Stimulated activated CD4-positive, alpha-beta T cell treated with anti-CD3 and anti-CD28 coated beads, Interleukin-12 subunit alpha, Interleukin-12 subunit beta, amount 100 ng/mL, for 48 hours (primary cell): Measurements from ENCODE around the gene C8A.

Source experiments
- DNase-seq, 3 donors: peaks; one replicate each; pipeline ENCODE4 v3.0.0-alpha.2; 2020; ENCODE audit warnings: low read depth in 2 of 3, low spot score in 1 of 3

The C8A gene

GRCh38 chr1:56837244-56837939, 17.2 kb upstream of the C8A start:
- DNase-seq, result no peak

- no peak for DNase-seq
Observed at GRCh38 chr1:56838759-56839158, 15.8 kb upstream of the C8A start.

GRCh38 chr1:56843544-56843943, 11.1 kb upstream of the C8A start:
- no peak for DNase-seq

- no peak for DNase-seq
Observed at GRCh38 chr1:56844545-56845136, 10.0 kb upstream of the C8A start.

GRCh38 chr1:56845343-56845742, 9.3 kb upstream of the C8A start:
- DNase-seq, result no peak

- DNase-seq, result no peak
Observed at GRCh38 chr1:56849750-56850149, 4.8 kb upstream of the C8A start.

- DNase-seq, result no peak
Observed at GRCh38 chr1:56850411-56850810, 4.2 kb upstream of the C8A start.

- DNase-seq, result no peak
Observed at GRCh38 chr1:56850922-56851321, 3.7 kb upstream of the C8A start.

GRCh38 chr1:56852476-56852875, 2.1 kb upstream of the C8A start:
- no peak for DNase-seq

- DNase-seq, result no peak
Observed at GRCh38 chr1:56855190-56855589, 593 bp downstream of the C8A start.

GRCh38 chr1:56856186-56856585, 1.6 kb downstream of the C8A start:
- no peak for DNase-seq

GRCh38 chr1:56859287-56859686, 4.7 kb downstream of the C8A start:
- DNase-seq, result no peak

- DNase-seq, result no peak
Observed at GRCh38 chr1:56863265-56863992, 8.8 kb downstream of the C8A start.

- DNase-seq, result no peak
Observed at GRCh38 chr1:56864430-56864829, 9.8 kb downstream of the C8A start.

GRCh38 chr1:56866656-56867055, 12.1 kb downstream of the C8A start:
- DNase-seq, result no peak

- DNase-seq, result no peak
Observed at GRCh38 chr1:56867491-56867890, 12.9 kb downstream of the C8A start.

- DNase-seq, result no peak
Observed at GRCh38 chr1:56868761-56869160, 14.2 kb downstream of the C8A start.

GRCh38 chr1:56872597-56872996, 18.0 kb downstream of the C8A start:
- no peak for DNase-seq

GRCh38 chr1:56873213-56873612, 18.6 kb downstream of the C8A start:
- DNase-seq, result no peak

GRCh38 chr1:56874689-56875088, 20.1 kb downstream of the C8A start:
- DNase-seq, result no peak

GRCh38 chr1:56877973-56878372, 23.4 kb downstream of the C8A start:
- no peak for DNase-seq

GRCh38 chr1:56880774-56881173, 26.2 kb downstream of the C8A start:
- no peak for DNase-seq
